ENCODE results near the gene OPALIN.

- TF ChIP-seq CTCF (IDR thresholded peaks at IDR 0.05) = no peak
- TF ChIP-seq TCF7L2 (IDR thresholded peaks at IDR 0.05; ENCODE audit: low read depth, low read length) = no peak
- no peak for TF ChIP-seq POLR2AphosphoS5 (IDR thresholded peaks at IDR 0.05; ENCODE audit: low read depth, low read length)
Measured at GRCh38 chr10:96346295-96346694, 12.5 kb downstream of the OPALIN start.

Data from Panc1 (cell line).